ENCODE results near the gene ARID4B. TPM values are rescaled to one million over a fixed set of nuclear protein-coding genes. Genes with fewer than 3 reads are reported as not detected.
"Not testable (repeated sequence)": the region's sequence is repeated elsewhere in the genome, so short reads cannot be mapped to it uniquely, and the experiment has no call there.

Gene ARID4B
- total RNA-seq, 4 donors from 2014 or later = 11.5 to 18.8 (median 16.5) TPM

GRCh38 chr1:235261243-235261642 is 66.7 kb downstream of the ARID4B start:
- TF ChIP-seq CTCF (IDR thresholded peaks at IDR 0.05 in 4 of 5, conservative IDR thresholded peaks at IDR 0.05 in 1 of 5) (no peak), POLR2A (IDR thresholded peaks at IDR 0.05) (no peak)
- Histone ChIP-seq H3K4me1 (peaks cover 9 to 23% of the 10 kb centered on the region in 2 donors), H3K27me3 (no peaks in the 10 kb centered on the region), H3K9me3 (no peaks in the 10 kb centered on the region), H3K27ac (no peak overlapping the region), H3K36me3 (no peaks in the 10 kb centered on the region), H3K4me3 (no peak overlapping the region)
- intact Hi-C loops (cut with DNase I; ENCODE audit: low total_unique reads) (no loop called here), in situ Hi-C loops (cut with MboI; ENCODE audit: low sequenced_read_pairs in 4 of 4) (loop anchor here in 1 of 4 donors (10.0 kb wide), 1 partner anchor 154 kb away; no protein-coding TSS in a partner anchor)
- ATAC-seq (no peak), DNase-seq (no peak)

DNA sequence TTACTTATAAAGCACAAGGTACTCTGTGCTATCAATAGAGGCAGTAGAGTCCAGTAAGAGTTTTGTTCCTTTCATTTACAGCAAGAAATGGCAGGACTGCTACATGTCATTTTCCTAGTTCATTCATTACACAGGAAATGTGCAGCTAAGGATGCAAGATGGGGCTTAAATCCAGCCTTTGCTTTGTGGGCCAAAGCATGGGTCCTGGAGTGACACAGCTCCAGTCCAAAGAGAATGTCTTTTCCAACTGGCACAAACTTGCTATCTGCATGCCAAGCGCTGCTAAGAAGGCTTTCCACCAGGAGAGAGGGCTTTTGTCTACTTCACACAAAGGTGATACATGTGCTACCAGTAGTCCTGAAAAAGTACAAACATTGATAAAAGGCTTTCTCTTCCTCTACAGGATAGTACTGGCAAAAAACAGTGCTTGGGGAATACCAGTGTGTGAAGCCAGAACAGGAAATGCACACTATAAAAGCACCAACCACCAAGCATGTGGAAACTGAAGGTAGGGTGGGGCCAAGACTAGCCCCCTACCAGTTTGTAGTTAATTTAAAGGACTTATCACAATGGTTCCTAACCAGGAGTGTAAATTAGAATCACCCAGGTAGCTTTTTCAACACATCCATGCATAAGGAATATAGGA is 68.7 kb downstream of the ARID4B start:
- TF ChIP-seq POLR2A (IDR thresholded peaks at IDR 0.05) = no peak
- peaks cover 4 to 14% of the 10 kb centered on the region in 2 donors for H3K4me1 ChIP-seq
- no peaks in the 10 kb centered on the region for H3K36me3 ChIP-seq
- ATAC-seq = no peak
- H3K9me3 ChIP-seq = no peaks in the 10 kb centered on the region
- H3K4me3 ChIP-seq = no peak overlapping the region
- H3K27ac ChIP-seq = no peak overlapping the region
- DNase-seq = no peak
- no peaks in the 10 kb centered on the region for H3K27me3 ChIP-seq
- in situ Hi-C loops (cut with MboI; ENCODE audit: low sequenced_read_pairs in 4 of 4) = loop anchor here in 1 of 4 donors (5.0 kb wide), 1 partner anchor 158 kb away; no protein-coding TSS in a partner anchor
- intact Hi-C loops (cut with DNase I; ENCODE audit: low total_unique reads) = loop anchor here (10.0 kb wide), 1 partner anchor 246 kb away; the partner anchor contains the start of gene B3GALNT2

GRCh38 chr1:235258068-235258467 is 69.9 kb downstream of the ARID4B start:
- H3K4me1 ChIP-seq = peaks cover 0 to 18% of the 10 kb centered on the region in 2 donors
- ATAC-seq, H3K27ac ChIP-seq, H3K27me3 ChIP-seq, H3K9me3 ChIP-seq, DNase-seq, H3K4me3 ChIP-seq, H3K36me3 ChIP-seq: not testable (repeated sequence)
- intact Hi-C loops (cut with DNase I; ENCODE audit: low total_unique reads) = loop anchor here (10.0 kb wide), 1 partner anchor 247 kb away; the partner anchor contains the start of gene B3GALNT2
- in situ Hi-C loops (cut with MboI; ENCODE audit: low sequenced_read_pairs in 4 of 4) = loop anchor here in 1 of 4 donors (5.0 kb wide), 1 partner anchor 159 kb away; no protein-coding TSS in a partner anchor

GRCh38 chr1:235254721-235255120 is 73.3 kb downstream of the ARID4B start:
- intact Hi-C loops (cut with DNase I; ENCODE audit: low total_unique reads) (loop anchor here (10.0 kb wide), 1 partner anchor 250 kb away; the partner anchor contains the start of gene B3GALNT2), in situ Hi-C loops (cut with MboI; ENCODE audit: low sequenced_read_pairs in 4 of 4) (loop anchor here in 2 of 4 donors (5.0 kb wide), 1 partner anchor 163 kb away; no protein-coding TSS in a partner anchor)
- TF ChIP-seq POLR2A (IDR thresholded peaks at IDR 0.05) = no peak
- TF ChIP-seq CTCF (IDR thresholded peaks at IDR 0.05 in 4 of 5, conservative IDR thresholded peaks at IDR 0.05 in 1 of 5) = no peak
- ATAC-seq (no peak), DNase-seq (no peak)
- H3K9me3 ChIP-seq = no peaks in the 10 kb centered on the region
- H3K36me3 ChIP-seq = no peaks in the 10 kb centered on the region
- H3K27me3 ChIP-seq = no peaks in the 10 kb centered on the region
- no peak overlapping the region for H3K27ac ChIP-seq
- peaks cover 0 to 18% of the 10 kb centered on the region in 2 donors for H3K4me1 ChIP-seq
- H3K4me3 ChIP-seq = no peak overlapping the region

DNA sequence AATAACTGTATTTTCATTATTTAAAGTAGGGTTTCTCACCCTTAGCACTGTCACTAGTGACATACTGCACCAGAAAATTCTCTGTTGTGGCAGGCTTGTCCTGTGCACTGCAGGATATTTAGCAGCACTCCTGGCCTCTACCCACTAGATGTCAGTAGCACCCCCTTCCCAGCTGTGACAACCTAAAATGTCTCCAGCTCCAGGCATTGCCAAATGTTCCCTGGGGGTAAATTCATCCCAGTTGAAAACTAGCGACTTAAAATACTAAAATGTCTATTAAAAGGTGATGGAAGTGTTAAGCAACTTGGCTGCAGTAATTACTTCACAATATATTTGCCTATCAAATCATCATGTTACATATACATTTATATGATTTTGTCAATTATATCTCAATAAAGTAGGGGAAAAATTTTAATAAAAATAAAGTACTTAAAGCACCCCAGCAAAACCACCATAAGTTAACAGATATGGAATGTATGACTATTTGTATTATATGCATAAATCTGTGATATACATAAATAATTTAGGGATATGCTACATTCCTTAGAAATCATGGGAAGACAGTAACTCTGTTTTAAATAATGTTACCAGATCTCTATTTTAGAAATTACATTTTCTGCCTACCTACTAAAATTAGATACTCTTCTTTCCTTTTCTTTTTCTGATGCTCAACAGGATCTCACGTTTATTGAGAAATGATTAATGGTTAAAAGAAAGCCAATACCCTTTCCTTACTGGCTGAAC is 74.6 kb downstream of the ARID4B start:
- TF ChIP-seq CTCF (IDR thresholded peaks at IDR 0.05 in 4 of 5, conservative IDR thresholded peaks at IDR 0.05 in 1 of 5) (peak; percentile 47 to 88 (median 81)), POLR2A (IDR thresholded peaks at IDR 0.05) (no peak)
- ATAC-seq = peak; percentile 95 to 99
- Histone ChIP-seq H3K4me3 (no peak overlapping the region), H3K27me3 (no peaks in the 10 kb centered on the region), H3K36me3 (no peaks in the 10 kb centered on the region), H3K27ac (no peak overlapping the region), H3K4me1 (peaks cover 0 to 12% of the 10 kb centered on the region in 2 donors), H3K9me3 (no peaks in the 10 kb centered on the region)
- intact Hi-C loops (cut with DNase I; ENCODE audit: low total_unique reads) = loop anchor here (1.0 to 10.0 kb wide), 3 partner anchors 75 to 251 kb away; partner anchors contain the start of genes ARID4B, B3GALNT2 and GGPS1
- peak; percentile 28 to 66 for DNase-seq
- in situ Hi-C loops (cut with MboI; ENCODE audit: low sequenced_read_pairs in 4 of 4) = loop anchor here in 1 of 4 donors (5.0 kb wide), 1 partner anchor 164 kb away; no protein-coding TSS in a partner anchor
